ENCODE results near the gene KCNK4. TPM values are rescaled to one million over a fixed set of nuclear protein-coding genes. Genes with fewer than 3 reads are reported as not detected.

Gene KCNK4
- total RNA-seq, 1 donor from 2014 or later: 0.36 TPM

DNA sequence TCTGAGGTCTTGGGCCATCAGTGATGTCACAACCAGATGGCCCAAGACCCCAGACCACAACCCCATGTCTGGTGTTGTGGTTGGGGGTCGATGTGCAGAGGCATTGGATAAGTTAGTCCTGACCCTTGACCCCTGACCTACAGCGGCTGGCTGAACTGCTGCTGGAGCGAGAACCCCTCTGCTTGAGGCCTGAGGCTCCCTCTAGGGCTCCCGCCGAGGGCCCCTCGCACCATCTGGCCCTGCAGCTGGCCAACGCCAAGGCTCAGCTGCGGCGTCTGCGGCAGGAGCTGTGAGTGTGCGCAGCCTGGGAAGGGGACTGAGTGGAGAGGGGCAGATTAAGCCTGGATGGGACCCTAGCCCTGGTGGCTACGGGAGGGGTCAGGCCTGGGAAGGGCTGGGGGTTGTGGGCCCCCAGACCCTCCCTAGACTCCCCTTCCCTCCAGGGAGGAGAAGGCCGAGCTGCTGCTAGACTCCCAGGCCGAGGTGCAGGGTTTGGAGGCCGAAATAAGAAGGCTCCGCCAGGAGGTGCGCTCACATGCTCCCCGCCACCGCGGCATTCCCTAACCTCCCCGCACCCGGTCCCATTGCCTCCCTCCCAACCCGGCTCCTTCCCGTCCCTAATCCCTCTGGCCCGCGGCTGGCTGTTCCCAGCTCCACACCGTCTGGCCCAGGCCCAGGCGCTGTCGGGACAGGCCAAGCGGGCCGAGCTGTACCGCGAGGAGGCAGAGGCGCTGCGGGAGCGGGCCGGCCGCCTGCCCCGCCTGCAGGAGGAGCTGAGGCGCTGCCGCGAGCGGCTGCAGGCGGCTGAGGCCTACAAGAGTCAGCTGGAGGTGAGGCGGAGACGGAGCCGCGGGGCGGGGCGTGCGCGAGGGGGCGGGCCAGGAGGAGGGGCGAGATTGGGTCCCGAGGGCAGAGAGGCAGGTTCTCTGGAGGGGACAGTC, 51.0 kb downstream of the KCNK4 start:
- H3K27ac Mint-ChIP-seq (ENCODE audit: unreplicated experiment): no peak overlapping the region
- no peak overlapping the region for H3K4me3 Mint-ChIP-seq (ENCODE audit: unreplicated experiment)
- TF ChIP-seq, protein P1, sequence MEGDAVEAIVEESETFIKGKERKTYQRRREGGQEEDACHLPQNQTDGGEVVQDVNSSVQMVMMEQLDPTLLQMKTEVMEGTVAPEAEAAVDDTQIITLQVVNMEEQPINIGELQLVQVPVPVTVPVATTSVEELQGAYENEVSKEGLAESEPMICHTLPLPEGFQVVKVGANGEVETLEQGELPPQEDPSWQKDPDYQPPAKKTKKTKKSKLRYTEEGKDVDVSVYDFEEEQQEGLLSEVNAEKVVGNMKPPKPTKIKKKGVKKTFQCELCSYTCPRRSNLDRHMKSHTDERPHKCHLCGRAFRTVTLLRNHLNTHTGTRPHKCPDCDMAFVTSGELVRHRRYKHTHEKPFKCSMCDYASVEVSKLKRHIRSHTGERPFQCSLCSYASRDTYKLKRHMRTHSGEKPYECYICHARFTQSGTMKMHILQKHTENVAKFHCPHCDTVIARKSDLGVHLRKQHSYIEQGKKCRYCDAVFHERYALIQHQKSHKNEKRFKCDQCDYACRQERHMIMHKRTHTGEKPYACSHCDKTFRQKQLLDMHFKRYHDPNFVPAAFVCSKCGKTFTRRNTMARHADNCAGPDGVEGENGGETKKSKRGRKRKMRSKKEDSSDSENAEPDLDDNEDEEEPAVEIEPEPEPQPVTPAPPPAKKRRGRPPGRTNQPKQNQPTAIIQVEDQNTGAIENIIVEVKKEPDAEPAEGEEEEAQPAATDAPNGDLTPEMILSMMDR (IDR thresholded peaks at IDR 0.05; ENCODE audit: unreplicated experiment): no peak
- H3K27me3 Mint-ChIP-seq (ENCODE audit: unreplicated experiment): peaks cover 10% of the 10 kb centered on the region
- DNase-seq (ENCODE audit: low spot score): peak; percentile 91
- peaks cover 3% of the 10 kb centered on the region for H3K36me3 Mint-ChIP-seq (ENCODE audit: low read depth, unreplicated experiment)
- no peaks in the 10 kb centered on the region for H3K9me3 Mint-ChIP-seq (ENCODE audit: unreplicated experiment)
- H3K4me1 Mint-ChIP-seq (ENCODE audit: unreplicated experiment): peaks cover 4% of the 10 kb centered on the region

DNA sequence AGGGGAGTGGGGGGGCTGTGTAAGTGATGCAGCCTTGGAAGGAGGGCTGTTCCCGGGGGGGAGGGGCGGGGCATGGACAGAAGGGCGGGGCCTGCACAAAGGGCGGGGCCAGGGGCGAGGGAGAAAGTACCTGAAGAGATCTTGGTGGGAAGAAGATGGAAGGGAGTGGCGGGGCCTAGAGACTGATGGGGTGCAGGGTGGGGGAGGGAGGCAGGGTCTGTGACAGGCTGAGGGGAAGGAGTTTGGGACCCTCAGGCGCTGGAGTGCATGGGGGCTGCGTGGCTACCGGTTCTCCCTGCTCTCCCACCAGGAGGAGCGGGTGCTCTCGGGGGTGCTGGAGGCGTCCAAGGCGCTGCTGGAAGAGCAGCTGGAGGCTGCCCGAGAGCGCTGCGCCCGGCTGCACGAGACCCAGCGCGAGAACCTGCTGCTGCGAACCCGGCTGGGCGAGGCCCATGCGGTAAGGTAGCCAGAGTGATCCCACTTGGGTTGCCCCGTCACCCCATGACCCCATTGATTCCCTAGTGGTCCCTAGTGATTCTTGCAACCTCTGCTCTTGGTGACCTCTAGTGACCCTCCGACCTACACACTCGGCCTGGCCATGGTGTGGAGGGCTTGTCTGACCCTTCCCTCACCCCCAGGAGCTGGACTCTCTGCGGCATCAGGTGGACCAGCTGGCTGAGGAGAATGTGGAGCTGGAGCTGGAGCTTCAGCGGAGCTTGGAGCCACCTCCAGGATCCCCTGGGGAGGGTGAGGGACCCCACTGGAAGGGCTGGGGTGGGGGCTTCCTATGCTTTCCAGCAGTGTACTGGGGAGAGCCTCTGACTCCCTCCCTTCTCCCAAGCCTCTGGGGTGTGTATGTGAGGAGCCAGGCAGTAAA, 52.0 kb downstream of the KCNK4 start:
- Mint-ChIP-seq H3K4me3 (ENCODE audit: unreplicated experiment) (no peak overlapping the region), H3K4me1 (ENCODE audit: unreplicated experiment) (peaks cover 4% of the 10 kb centered on the region), H3K36me3 (ENCODE audit: low read depth, unreplicated experiment) (peaks cover 3% of the 10 kb centered on the region), H3K27me3 (ENCODE audit: unreplicated experiment) (peaks cover 12% of the 10 kb centered on the region), H3K27ac (ENCODE audit: unreplicated experiment) (no peak overlapping the region), H3K9me3 (ENCODE audit: unreplicated experiment) (no peaks in the 10 kb centered on the region)
- DNase-seq (ENCODE audit: low spot score): no peak
- TF ChIP-seq, protein P1 (IDR thresholded peaks at IDR 0.05; ENCODE audit: unreplicated experiment): no peak

DNA sequence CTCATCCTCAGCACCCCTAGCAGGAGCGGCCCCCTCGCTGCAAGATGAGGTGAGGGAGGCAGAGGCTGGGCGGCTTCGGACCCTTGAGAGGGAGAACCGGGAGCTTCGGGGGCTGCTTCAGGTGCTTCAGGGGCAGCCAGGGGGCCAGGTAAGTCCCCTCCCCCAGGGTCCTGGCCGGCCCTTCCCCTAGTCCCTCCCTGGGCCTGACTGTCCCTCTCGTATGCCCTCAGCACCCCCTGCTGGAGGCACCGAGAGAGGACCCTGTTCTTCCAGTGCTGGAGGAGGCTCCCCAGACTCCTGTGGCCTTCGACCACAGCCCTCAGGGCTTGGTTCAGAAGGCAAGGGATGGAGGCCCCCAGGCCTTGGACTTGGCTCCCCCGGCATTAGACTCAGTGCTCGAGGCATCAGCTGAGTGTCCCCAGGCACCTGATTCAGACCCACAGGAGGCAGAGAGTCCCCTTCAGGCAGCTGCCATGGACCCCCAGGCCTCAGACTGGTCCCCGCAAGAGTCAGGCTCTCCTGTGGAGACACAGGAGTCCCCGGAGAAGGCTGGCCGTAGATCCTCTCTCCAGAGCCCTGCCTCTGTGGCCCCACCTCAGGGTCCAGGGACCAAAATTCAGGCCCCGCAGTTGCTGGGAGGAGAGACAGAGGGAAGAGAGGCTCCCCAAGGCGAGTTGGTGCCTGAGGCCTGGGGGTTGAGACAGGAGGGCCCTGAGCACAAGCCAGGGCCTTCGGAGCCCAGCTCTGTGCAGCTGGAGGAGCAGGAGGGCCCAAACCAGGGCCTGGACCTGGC, 52.9 kb downstream of the KCNK4 start:
- H3K4me3 Mint-ChIP-seq (ENCODE audit: unreplicated experiment): no peak overlapping the region
- no peak for DNase-seq (ENCODE audit: low spot score)
- H3K36me3 Mint-ChIP-seq (ENCODE audit: low read depth, unreplicated experiment): peaks cover 3% of the 10 kb centered on the region
- peaks cover 12% of the 10 kb centered on the region for H3K27me3 Mint-ChIP-seq (ENCODE audit: unreplicated experiment)
- H3K27ac Mint-ChIP-seq (ENCODE audit: unreplicated experiment): no peak overlapping the region
- TF ChIP-seq, protein P1 (IDR thresholded peaks at IDR 0.05; ENCODE audit: unreplicated experiment): no peak
- H3K9me3 Mint-ChIP-seq (ENCODE audit: unreplicated experiment): no peaks in the 10 kb centered on the region
- H3K4me1 Mint-ChIP-seq (ENCODE audit: unreplicated experiment): peaks cover 4% of the 10 kb centered on the region

DNA sequence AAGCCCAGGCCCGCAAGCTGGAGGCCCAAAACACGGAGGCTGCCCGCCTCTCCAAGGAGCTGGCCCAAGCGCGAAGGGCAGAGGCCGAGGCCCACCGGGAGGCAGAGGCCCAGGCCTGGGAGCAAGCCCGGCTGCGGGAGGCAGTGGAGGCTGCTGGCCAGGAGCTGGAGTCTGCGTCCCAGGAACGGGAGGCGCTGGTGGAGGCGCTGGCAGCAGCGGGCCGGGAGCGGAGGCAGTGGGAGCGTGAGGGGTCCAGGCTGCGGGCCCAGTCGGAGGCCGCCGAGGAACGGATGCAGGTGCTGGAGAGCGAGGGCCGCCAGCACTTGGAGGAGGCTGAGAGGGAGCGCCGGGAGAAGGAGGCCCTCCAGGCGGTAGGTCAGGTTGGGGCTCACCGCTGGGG, 53.7 kb downstream of the KCNK4 start:
- peaks cover 4% of the 10 kb centered on the region for H3K4me1 Mint-ChIP-seq (ENCODE audit: unreplicated experiment)
- H3K4me3 Mint-ChIP-seq (ENCODE audit: unreplicated experiment): no peak overlapping the region
- TF ChIP-seq, protein P1 (IDR thresholded peaks at IDR 0.05; ENCODE audit: unreplicated experiment): no peak
- H3K36me3 Mint-ChIP-seq (ENCODE audit: low read depth, unreplicated experiment): peaks cover 3% of the 10 kb centered on the region
- DNase-seq (ENCODE audit: low spot score): no peak
- peaks cover 8% of the 10 kb centered on the region for H3K27me3 Mint-ChIP-seq (ENCODE audit: unreplicated experiment)
- H3K9me3 Mint-ChIP-seq (ENCODE audit: unreplicated experiment): no peaks in the 10 kb centered on the region
- no peak overlapping the region for H3K27ac Mint-ChIP-seq (ENCODE audit: unreplicated experiment)
